NB4 (cell line): Measurements from ENCODE around the gene FZD7.
A peak's percentile ranks its signal among the peaks of the same experiment; 100 is the strongest.

Experiments used
- DNase-seq: peaks from one replicate; pipeline ENCODE4 v3.0.0; 2010; ENCODE audit warnings: low read depth
- H3K4me3 ChIP-seq: one replicate; pipeline ENCODE4 v1.5.1; 2011; ENCODE audit warnings: mild to moderate bottlenecking, low read depth, low read length, moderate library complexity
- MYC ChIP-seq: IDR thresholded peaks from 2 replicates; pipeline ENCODE4 v1.6.1; 2011; ENCODE audit warnings: low read depth, low read length
- POLR2A ChIP-seq: IDR thresholded peaks from 2 replicates; pipeline ENCODE4 v1.6.1; 2011; ENCODE audit warnings: mild to moderate bottlenecking; ENCODE audit not compliant: insufficient read length; ENCODE audit errors: extremely low read depth
- TF ChIP-seq, protein P1 (sequence below): IDR thresholded peaks from 2 replicates; pipeline ENCODE4 v1.6.1; 2011; ENCODE audit warnings: low read depth, low read length
- TF ChIP-seq, protein P2 (sequence below): IDR thresholded peaks from one replicate; pipeline ENCODE4 v1.5.1; 2012; ENCODE audit warnings: low read depth, low read length

FZD7 gene

DNA sequence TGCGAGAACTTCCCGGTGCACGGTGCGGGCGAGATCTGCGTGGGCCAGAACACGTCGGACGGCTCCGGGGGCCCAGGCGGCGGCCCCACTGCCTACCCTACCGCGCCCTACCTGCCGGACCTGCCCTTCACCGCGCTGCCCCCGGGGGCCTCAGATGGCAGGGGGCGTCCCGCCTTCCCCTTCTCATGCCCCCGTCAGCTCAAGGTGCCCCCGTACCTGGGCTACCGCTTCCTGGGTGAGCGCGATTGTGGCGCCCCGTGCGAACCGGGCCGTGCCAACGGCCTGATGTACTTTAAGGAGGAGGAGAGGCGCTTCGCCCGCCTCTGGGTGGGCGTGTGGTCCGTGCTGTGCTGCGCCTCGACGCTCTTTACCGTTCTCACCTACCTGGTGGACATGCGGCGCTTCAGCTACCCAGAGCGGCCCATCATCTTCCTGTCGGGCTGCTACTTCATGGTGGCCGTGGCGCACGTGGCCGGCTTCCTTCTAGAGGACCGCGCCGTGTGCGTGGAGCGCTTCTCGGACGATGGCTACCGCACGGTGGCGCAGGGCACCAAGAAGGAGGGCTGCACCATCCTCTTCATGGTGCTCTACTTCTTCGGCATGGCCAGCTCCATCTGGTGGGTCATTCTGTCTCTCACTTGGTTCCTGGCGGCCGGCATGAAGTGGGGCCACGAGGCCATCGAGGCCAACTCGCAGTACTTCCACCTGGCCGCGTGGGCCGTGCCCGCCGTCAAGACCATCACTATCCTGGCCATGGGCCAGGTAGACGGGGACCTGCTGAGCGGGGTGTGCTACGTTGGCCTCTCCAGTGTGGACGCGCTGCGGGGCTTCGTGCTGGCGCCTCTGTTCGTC is 1.7 kb downstream of the FZD7 start:
- DNase-seq: no peak
- H3K4me3 ChIP-seq: peak overlapping the region; percentile 52
- TF ChIP-seq POLR2A: no peak
- TF ChIP-seq, protein P1, sequence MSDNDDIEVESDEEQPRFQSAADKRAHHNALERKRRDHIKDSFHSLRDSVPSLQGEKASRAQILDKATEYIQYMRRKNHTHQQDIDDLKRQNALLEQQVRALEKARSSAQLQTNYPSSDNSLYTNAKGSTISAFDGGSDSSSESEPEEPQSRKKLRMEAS: no peak
- TF ChIP-seq, protein P2, sequence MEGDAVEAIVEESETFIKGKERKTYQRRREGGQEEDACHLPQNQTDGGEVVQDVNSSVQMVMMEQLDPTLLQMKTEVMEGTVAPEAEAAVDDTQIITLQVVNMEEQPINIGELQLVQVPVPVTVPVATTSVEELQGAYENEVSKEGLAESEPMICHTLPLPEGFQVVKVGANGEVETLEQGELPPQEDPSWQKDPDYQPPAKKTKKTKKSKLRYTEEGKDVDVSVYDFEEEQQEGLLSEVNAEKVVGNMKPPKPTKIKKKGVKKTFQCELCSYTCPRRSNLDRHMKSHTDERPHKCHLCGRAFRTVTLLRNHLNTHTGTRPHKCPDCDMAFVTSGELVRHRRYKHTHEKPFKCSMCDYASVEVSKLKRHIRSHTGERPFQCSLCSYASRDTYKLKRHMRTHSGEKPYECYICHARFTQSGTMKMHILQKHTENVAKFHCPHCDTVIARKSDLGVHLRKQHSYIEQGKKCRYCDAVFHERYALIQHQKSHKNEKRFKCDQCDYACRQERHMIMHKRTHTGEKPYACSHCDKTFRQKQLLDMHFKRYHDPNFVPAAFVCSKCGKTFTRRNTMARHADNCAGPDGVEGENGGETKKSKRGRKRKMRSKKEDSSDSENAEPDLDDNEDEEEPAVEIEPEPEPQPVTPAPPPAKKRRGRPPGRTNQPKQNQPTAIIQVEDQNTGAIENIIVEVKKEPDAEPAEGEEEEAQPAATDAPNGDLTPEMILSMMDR: no peak

DNA sequence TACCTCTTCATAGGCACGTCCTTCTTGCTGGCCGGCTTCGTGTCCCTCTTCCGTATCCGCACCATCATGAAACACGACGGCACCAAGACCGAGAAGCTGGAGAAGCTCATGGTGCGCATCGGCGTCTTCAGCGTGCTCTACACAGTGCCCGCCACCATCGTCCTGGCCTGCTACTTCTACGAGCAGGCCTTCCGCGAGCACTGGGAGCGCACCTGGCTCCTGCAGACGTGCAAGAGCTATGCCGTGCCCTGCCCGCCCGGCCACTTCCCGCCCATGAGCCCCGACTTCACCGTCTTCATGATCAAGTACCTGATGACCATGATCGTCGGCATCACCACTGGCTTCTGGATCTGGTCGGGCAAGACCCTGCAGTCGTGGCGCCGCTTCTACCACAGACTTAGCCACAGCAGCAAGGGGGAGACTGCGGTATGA is 2.3 kb downstream of the FZD7 start:
- TF ChIP-seq, protein P1: no peak
- TF ChIP-seq, protein P2: no peak
- TF ChIP-seq MYC (no peak), POLR2A (no peak)
- no peak for DNase-seq
- no peak overlapping the region for H3K4me3 ChIP-seq

DNA sequence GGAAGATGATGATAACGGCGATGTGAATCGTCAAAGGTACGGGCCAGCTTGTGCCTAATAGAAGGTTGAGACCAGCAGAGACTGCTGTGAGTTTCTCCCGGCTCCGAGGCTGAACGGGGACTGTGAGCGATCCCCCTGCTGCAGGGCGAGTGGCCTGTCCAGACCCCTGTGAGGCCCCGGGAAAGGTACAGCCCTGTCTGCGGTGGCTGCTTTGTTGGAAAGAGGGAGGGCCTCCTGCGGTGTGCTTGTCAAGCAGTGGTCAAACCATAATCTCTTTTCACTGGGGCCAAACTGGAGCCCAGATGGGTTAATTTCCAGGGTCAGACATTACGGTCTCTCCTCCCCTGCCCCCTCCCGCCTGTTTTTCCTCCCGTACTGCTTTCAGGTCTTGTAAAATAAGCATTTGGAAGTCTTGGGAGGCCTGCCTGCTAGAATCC is 3.0 kb downstream of the FZD7 start:
- TF ChIP-seq, protein P1: no peak
- TF ChIP-seq POLR2A: no peak
- no peak for TF ChIP-seq MYC
- TF ChIP-seq, protein P2: no peak
- no peak overlapping the region for H3K4me3 ChIP-seq
- DNase-seq: no peak

DNA sequence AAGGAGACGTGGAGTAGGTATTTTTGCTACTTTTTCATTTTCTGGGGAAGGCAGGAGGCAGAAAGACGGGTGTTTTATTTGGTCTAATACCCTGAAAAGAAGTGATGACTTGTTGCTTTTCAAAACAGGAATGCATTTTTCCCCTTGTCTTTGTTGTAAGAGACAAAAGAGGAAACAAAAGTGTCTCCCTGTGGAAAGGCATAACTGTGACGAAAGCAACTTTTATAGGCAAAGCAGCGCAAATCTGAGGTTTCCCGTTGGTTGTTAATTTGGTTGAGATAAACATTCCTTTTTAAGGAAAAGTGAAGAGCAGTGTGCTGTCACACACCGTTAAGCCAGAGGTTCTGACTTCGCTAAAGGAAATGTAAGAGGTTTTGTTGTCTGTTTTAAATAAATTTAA is 3.4 kb downstream of the FZD7 start:
- TF ChIP-seq, protein P1: no peak
- TF ChIP-seq, protein P2: no peak
- TF ChIP-seq POLR2A: no peak
- no peak for TF ChIP-seq MYC
- no peak overlapping the region for H3K4me3 ChIP-seq
- no peak for DNase-seq

DNA sequence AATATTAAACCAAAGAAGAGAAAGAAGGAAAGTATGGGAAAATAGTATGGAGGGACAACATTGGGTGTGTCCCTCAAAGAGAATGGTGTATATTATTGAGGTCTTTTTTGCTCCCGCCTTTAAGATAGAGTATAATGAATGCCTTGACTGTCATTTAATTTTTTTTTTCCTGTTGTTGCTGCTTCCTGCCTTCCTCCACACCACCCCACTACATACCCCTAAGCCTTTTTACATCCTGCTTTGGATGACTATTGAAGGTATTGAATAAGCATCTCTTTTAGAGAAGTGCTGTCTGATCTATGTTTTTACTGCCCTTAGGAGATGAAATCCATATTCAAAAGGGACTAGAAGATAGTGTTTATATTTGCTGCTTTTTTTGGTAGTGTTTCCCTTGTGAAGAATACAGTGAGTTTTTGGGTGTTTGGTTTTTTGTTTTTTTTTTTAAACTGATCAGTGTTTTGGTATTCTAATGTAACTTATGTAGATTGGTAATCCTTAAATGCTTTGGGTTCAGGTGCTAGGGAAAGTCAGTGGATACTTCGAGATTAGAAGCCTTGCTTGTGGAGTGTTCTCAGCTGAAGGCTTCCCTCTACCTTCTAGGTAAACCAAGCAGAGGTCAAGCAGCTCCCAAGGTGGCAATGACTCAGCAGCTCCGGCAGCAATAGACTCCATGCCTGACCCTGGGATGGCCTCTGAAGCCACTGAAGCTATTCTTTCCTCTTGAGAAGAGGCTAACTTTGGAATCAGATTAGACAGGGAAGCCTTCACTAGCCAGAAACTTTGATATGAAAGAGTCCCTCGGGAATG is 5.0 kb downstream of the FZD7 start:
- TF ChIP-seq, protein P1: no peak
- TF ChIP-seq, protein P2: no peak
- H3K4me3 ChIP-seq: no peak overlapping the region
- DNase-seq: no peak
